H9 (cell line): ENCODE measurements around the gene ZBTB8A. TPM values are rescaled to one million over a fixed set of nuclear protein-coding genes. Genes with fewer than 3 reads are reported as not detected.

ENCODE experiments used
- DNase-seq: peaks from one replicate; pipeline ENCODE4 v3.0.0-alpha.2; 2017
- H2AFZ ChIP-seq: one replicate; pipeline ENCODE4 v1.6.1; 2013; ENCODE audit warnings: mild to moderate bottlenecking, low read length, control low read depth, moderate library complexity
- H2AK5ac ChIP-seq: 2 replicates; pipeline ENCODE4 v1.6.1; 2013; ENCODE audit warnings: low read length, control low read depth, mixed read lengths; ENCODE audit not compliant: insufficient read length
- H2BK120ac ChIP-seq: one replicate; pipeline ENCODE4 v1.6.1; 2013; ENCODE audit warnings: low read depth, mild to moderate bottlenecking, low read length, control low read depth, inconsistent platforms; ENCODE audit not compliant: poor library complexity, severe bottlenecking
- H2BK12ac ChIP-seq: 2 replicates; pipeline ENCODE4 v1.6.1; 2013; ENCODE audit warnings: low read length, control low read depth, mixed read lengths, low read depth; ENCODE audit not compliant: insufficient read length
- H2BK15ac ChIP-seq: 2 replicates; pipeline ENCODE4 v1.6.1; 2013; ENCODE audit warnings: low read depth, low read length, control low read depth
- H2BK20ac ChIP-seq: one replicate; pipeline ENCODE4 v1.6.1; 2013; ENCODE audit warnings: low read depth, mild to moderate bottlenecking, low read length, control low read depth, inconsistent platforms; ENCODE audit not compliant: poor library complexity, severe bottlenecking
- H2BK5ac ChIP-seq: 2 replicates; pipeline ENCODE4 v1.6.1; 2013; ENCODE audit warnings: low read length, control low read depth, mixed read lengths; ENCODE audit not compliant: insufficient read length
- H3K14ac ChIP-seq: 2 replicates; pipeline ENCODE4 v1.6.1; 2013; ENCODE audit warnings: low read length, control low read depth; ENCODE audit not compliant: insufficient read depth
- H3K18ac ChIP-seq: 2 replicates; pipeline ENCODE4 v1.6.1; 2013; ENCODE audit warnings: low read depth, mild to moderate bottlenecking, mixed read lengths, low read length, control low read depth; ENCODE audit not compliant: insufficient read length
- H3K23ac ChIP-seq: 2 replicates; pipeline ENCODE4 v1.6.1; 2013; ENCODE audit warnings: low read length, control low read depth, mixed read lengths, low read depth; ENCODE audit not compliant: insufficient read length
- H3K23me2 ChIP-seq: 2 replicates; pipeline ENCODE4 v1.6.1; 2013; ENCODE audit warnings: low read depth, mild to moderate bottlenecking, mixed read lengths, low read length, control low read depth; ENCODE audit not compliant: insufficient read length, poor library complexity, severe bottlenecking
- H3K27ac ChIP-seq: 2 replicates; pipeline ENCODE4 v1.5.1; 2013; ENCODE audit warnings: low read length, control low read depth, mixed read lengths, low read depth; ENCODE audit not compliant: insufficient read length
- H3K27me3 ChIP-seq: 2 replicates; pipeline ENCODE4 v1.6.1; 2013; ENCODE audit warnings: low read length, control low read depth, inconsistent platforms; ENCODE audit not compliant: insufficient read depth
- H3K4ac ChIP-seq: 2 replicates; pipeline ENCODE4 v1.6.1; 2013; ENCODE audit warnings: low read depth, mild to moderate bottlenecking, control low read depth, inconsistent platforms, low read length, moderate library complexity
- H3K4me1 ChIP-seq: 2 replicates; pipeline ENCODE4 v1.6.1; 2013; ENCODE audit warnings: low read length, control low read depth, inconsistent platforms; ENCODE audit not compliant: insufficient read depth
- H3K4me2 ChIP-seq: 2 replicates; pipeline ENCODE4 v1.6.1; 2013; ENCODE audit warnings: low read length, control low read depth, mixed read lengths; ENCODE audit not compliant: insufficient read length, insufficient read depth
- H3K56ac ChIP-seq: 2 replicates; pipeline ENCODE4 v1.6.1; 2013; ENCODE audit warnings: low read depth, mild to moderate bottlenecking, mixed read lengths, low read length, control low read depth; ENCODE audit not compliant: insufficient read length
- H3K79me1 ChIP-seq: 2 replicates; pipeline ENCODE4 v1.6.1; 2013; ENCODE audit warnings: low read depth, mild to moderate bottlenecking, moderate library complexity, low read length, control low read depth, inconsistent platforms; ENCODE audit not compliant: insufficient read depth, poor library complexity, severe bottlenecking
- H3K79me2 ChIP-seq: 2 replicates; pipeline ENCODE4 v1.6.1; 2013; ENCODE audit warnings: low read length, control low read depth, inconsistent platforms; ENCODE audit not compliant: insufficient read depth
- H3K9ac ChIP-seq: 2 replicates; pipeline ENCODE4 v1.6.1; 2013; ENCODE audit warnings: low read length, control low read depth, mixed read lengths; ENCODE audit not compliant: insufficient read length; ENCODE audit errors: extremely low read depth
- H3K9me3 ChIP-seq: one replicate; pipeline ENCODE4 v1.6.1; 2013; ENCODE audit warnings: low read depth, low read length, inconsistent platforms; ENCODE audit not compliant: control insufficient read depth
- H3T11ph ChIP-seq: one replicate; pipeline ENCODE4 v1.6.1; 2013; ENCODE audit warnings: mild to moderate bottlenecking, low read length, control low read depth, inconsistent platforms
- H4K20me1 ChIP-seq: one replicate; pipeline ENCODE4 v1.6.1; 2013; ENCODE audit not compliant: control insufficient read depth, insufficient read length, insufficient read depth
- H4K5ac ChIP-seq: 2 replicates; pipeline ENCODE4 v1.6.1; 2013; ENCODE audit warnings: low read depth, mild to moderate bottlenecking, mixed read lengths, low read length, control low read depth; ENCODE audit not compliant: insufficient read length
- H4K8ac ChIP-seq: replicated peaks from 2 replicates; pipeline ENCODE4 v1.6.1; 2013; ENCODE audit warnings: low read length, control low read depth, mixed read lengths, low read depth; ENCODE audit not compliant: insufficient read length
- H4K91ac ChIP-seq: 2 replicates; pipeline ENCODE4 v1.6.1; 2013; ENCODE audit warnings: low read depth, mild to moderate bottlenecking, moderate library complexity, mixed read lengths, low read length, control low read depth; ENCODE audit not compliant: insufficient read length
- H3K27ac Mint-ChIP-seq, 3 experiments: 2 replicates in 2 of 3; 3 replicates in 1 of 3; pipeline ENCODE4 v1.8.0; 2020 to 2021; ENCODE audit warnings: mixed read lengths in 3 of 3, mild to moderate bottlenecking in 1 of 3, moderate library complexity in 1 of 3
- H3K27me3 Mint-ChIP-seq: 2 replicates; pipeline ENCODE4 v1.8.0; 2021; ENCODE audit warnings: low read depth, mild to moderate bottlenecking, moderate library complexity, mixed read lengths
- H3K36me3 Mint-ChIP-seq, 3 experiments: 2 replicates in 2 of 3; 3 replicates in 1 of 3; pipeline ENCODE4 v1.8.0; 2020 to 2021; ENCODE audit warnings: low read depth in 3 of 3, mixed read lengths in 3 of 3; ENCODE audit not compliant: insufficient read depth in 1 of 3
- H3K4me1 Mint-ChIP-seq, 2 experiments: 2 replicates each; pipeline ENCODE4 v1.8.0; 2020; ENCODE audit warnings: mixed read lengths in 2 of 2
- H3K4me3 Mint-ChIP-seq, 2 experiments: 2 replicates in 1 of 2; 3 replicates in 1 of 2; pipeline ENCODE4 v1.8.0; 2020 to 2021; ENCODE audit warnings: mild to moderate bottlenecking in 2 of 2, mixed read lengths in 2 of 2, moderate library complexity in 1 of 2
- H3K9me3 Mint-ChIP-seq, 2 experiments: 2 replicates in 1 of 2; 3 replicates in 1 of 2; pipeline ENCODE4 v1.8.0; 2020; ENCODE audit warnings: mild to moderate bottlenecking in 2 of 2, mixed read lengths in 2 of 2, moderate library complexity in 1 of 2
- WGBS: extraction: QIAGEN DNeasy Blood & Tissue Kit; methylation state at CpG from one replicate; pipeline ENCODE4 v1.1.7; 2013; ENCODE audit warnings: missing lambda C conversion rate, low lambda C conversion rate, mixed read lengths; ENCODE audit not compliant: insufficient read length; ENCODE audit errors: extremely low coverage; 5-methylcytosine and 5-hydroxymethylcytosine counted together
- total RNA-seq: library from RNA; stranded (reverse); gene quantifications from 2 replicates; pipeline ENCODE4 v1.2.1, GENCODE V29; 2021
- TF ChIP-seq, protein P1 (sequence below): fragments of 200-600 bp; sonication (generic); conservative IDR thresholded peaks from 3 replicates; pipeline ENCODE4 v1.8.0; 2021; ENCODE audit warnings: antibody characterized with exemption, mild to moderate bottlenecking

The ZBTB8A gene
- total RNA-seq, 1 experiment from 2014 or later = 11.3 TPM

DNA sequence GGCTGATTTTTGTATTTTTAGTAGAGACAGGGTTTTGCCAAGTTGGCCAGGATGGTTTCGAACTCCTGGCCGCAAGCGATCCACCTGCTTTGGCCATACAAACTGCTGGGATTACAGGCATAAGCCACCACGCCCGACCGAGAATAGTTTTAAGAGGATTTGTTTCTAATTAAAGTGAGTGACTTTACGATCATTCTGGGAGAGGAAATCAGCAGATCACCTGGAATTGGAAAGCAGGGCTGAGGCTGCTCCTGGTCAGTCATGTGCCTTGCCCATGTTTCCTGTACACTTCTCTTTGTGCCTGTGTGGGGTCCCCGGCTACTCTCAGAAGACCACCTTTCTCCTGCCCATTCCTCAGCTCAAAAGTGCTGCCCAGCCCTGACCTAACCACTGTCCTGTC, 40.5 kb upstream of the ZBTB8A start:
- Histone ChIP-seq H2BK5ac (no peak overlapping the region), H3K79me2 (no peaks in the 10 kb centered on the region), H3K4ac (no peak overlapping the region), H3K56ac (no peak overlapping the region), H4K8ac (no peak overlapping the region), H3K27ac (no peak overlapping the region), H2BK15ac (no peak overlapping the region), H3K18ac (no peak overlapping the region), H2BK12ac (no peak overlapping the region), H2BK120ac (peak overlapping the region; percentile 69), H3K27me3 (no peaks in the 10 kb centered on the region), H3K4me2 (no peak overlapping the region), H3K23me2 (no peaks in the 10 kb centered on the region), H3K4me1 (no peaks in the 10 kb centered on the region), H3K9ac (no peak overlapping the region), H2BK20ac (no peak overlapping the region), H4K20me1 (no peaks in the 10 kb centered on the region), H4K91ac (no peak overlapping the region), H3K23ac (no peak overlapping the region), H4K5ac (no peak overlapping the region), H3K14ac (no peak overlapping the region), H2AFZ (no peak overlapping the region), H2AK5ac (no peak overlapping the region), H3T11ph (no peak overlapping the region), H3K9me3 (no peaks in the 10 kb centered on the region), H3K79me1 (no peaks in the 10 kb centered on the region)
- TF ChIP-seq, protein P1, sequence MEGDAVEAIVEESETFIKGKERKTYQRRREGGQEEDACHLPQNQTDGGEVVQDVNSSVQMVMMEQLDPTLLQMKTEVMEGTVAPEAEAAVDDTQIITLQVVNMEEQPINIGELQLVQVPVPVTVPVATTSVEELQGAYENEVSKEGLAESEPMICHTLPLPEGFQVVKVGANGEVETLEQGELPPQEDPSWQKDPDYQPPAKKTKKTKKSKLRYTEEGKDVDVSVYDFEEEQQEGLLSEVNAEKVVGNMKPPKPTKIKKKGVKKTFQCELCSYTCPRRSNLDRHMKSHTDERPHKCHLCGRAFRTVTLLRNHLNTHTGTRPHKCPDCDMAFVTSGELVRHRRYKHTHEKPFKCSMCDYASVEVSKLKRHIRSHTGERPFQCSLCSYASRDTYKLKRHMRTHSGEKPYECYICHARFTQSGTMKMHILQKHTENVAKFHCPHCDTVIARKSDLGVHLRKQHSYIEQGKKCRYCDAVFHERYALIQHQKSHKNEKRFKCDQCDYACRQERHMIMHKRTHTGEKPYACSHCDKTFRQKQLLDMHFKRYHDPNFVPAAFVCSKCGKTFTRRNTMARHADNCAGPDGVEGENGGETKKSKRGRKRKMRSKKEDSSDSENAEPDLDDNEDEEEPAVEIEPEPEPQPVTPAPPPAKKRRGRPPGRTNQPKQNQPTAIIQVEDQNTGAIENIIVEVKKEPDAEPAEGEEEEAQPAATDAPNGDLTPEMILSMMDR = no peak
- Mint-ChIP-seq H3K27ac (peak overlapping the region in 1 of 3 experiments; percentile 50; a peak in 2 of 7 replicates), H3K27me3 (no peaks in the 10 kb centered on the region), H3K9me3 (no peaks in the 10 kb centered on the region), H3K4me1 (peaks cover 7 to 12% of the 10 kb centered on the region in 2 experiments), H3K36me3 (no peaks in the 10 kb centered on the region; a peak in 1 of 7 replicates), H3K4me3 (peak overlapping the region; percentile 84 to 89; a peak in 3 of 5 replicates)
- DNase-seq = no peak
- no CpG with 5 or more reads among the region's 8 CpGs for WGBS
